ENCODE measurements around the gene SORL1-AS1.
A peak's percentile ranks its signal among the peaks of the same experiment; 100 is the strongest.

SORL1-AS1 gene

GRCh38 chr11:121452609-121453150 lies at the start of gene SORL1-AS1:
Gene SORL1-AS1, minus strand, starts transcription at chr11:121452967.
- Histone ChIP-seq H3K36me3 (no peaks in the 10 kb centered on the region), H3K4me3 (peak within 1 kb of the TSS; percentile 76 to 83 (median 81)), H3K9me3 (no peaks in the 10 kb centered on the region), H3K27me3 (peaks cover 0 to 10% (median 3%) of the 10 kb centered on the region in 3 donors), H3K27ac (peak within 1 kb of the TSS; percentile 70 to 82 (median 81)), H3K4me1 (peaks cover 0 to 50% (median 28%) of the 10 kb centered on the region in 4 donors)
- intact Hi-C loops (cut with DNase I; ENCODE audit: low total_unique reads), result no loop called here
- no peak for DNase-seq
- TF ChIP-seq POLR2A (IDR thresholded peaks at IDR 0.05) (no peak), CTCF (IDR thresholded peaks at IDR 0.05) (no peak), EP300 (IDR thresholded peaks at IDR 0.05) (no peak), POLR2AphosphoS5 (IDR thresholded peaks at IDR 0.05) (no peak)
- WGBS, 5 donors, result 2 to 7% (median 2%) methylated on average over 20 to 21 of the region's 21 CpGs

- Histone ChIP-seq H3K9me3 (no peaks in the 10 kb centered on the region), H3K27ac (no peak overlapping the region), H3K36me3 (peaks cover 0 to 24% (median 22%) of the 10 kb centered on the region in 4 donors), H3K4me3 (no peak overlapping the region), H3K4me1 (no peaks in the 10 kb centered on the region), H3K27me3 (no peaks in the 10 kb centered on the region)
- no peak for DNase-seq
- TF ChIP-seq POLR2AphosphoS5 (IDR thresholded peaks at IDR 0.05) (no peak), POLR2A (IDR thresholded peaks at IDR 0.05) (no peak), EP300 (IDR thresholded peaks at IDR 0.05) (no peak), CTCF (IDR thresholded peaks at IDR 0.05) (no peak)
- 79 to 91% (median 88%) methylated on average over 1 of the region's 1 CpG for WGBS, 5 donors
- intact Hi-C loops (cut with DNase I; ENCODE audit: low total_unique reads), result no loop called here
These were observed 48.0 kb upstream of the SORL1-AS1 start for GRCh38 chr11:121500717-121501116.

GRCh38 chr11:121500275-121500674 lies 47.5 kb upstream of the SORL1-AS1 start:
- H3K9me3 ChIP-seq, result no peaks in the 10 kb centered on the region

GRCh38 chr11:121499405-121499804 lies 46.6 kb upstream of the SORL1-AS1 start:
- H3K27me3 ChIP-seq, result no peaks in the 10 kb centered on the region
- H3K4me1 ChIP-seq, result peaks cover 0 to 9% (median 5%) of the 10 kb centered on the region in 4 donors
- DNase-seq, result no peak
- H3K36me3 ChIP-seq, result peaks cover 0 to 24% (median 22%) of the 10 kb centered on the region in 4 donors
- 20 to 44% (median 27%) methylated on average over 2 of the region's 2 CpGs for WGBS, 5 donors
- H3K27ac ChIP-seq, result no peak overlapping the region
- no peaks in the 10 kb centered on the region for H3K9me3 ChIP-seq
- no peak overlapping the region for H3K4me3 ChIP-seq
- TF ChIP-seq POLR2A (IDR thresholded peaks at IDR 0.05), result no peak
- TF ChIP-seq CTCF (IDR thresholded peaks at IDR 0.05), result no peak
- no peak for TF ChIP-seq POLR2AphosphoS5 (IDR thresholded peaks at IDR 0.05)
- no peak for TF ChIP-seq EP300 (IDR thresholded peaks at IDR 0.05)
- intact Hi-C loops (cut with DNase I; ENCODE audit: low total_unique reads), result no loop called here

More at GRCh38 chr11:121500275-121500674, 47.5 kb upstream of the SORL1-AS1 start:
- H3K27ac ChIP-seq, result no peak overlapping the region
- intact Hi-C loops (cut with DNase I; ENCODE audit: low total_unique reads), result no loop called here
- H3K36me3 ChIP-seq, result peaks cover 0 to 24% (median 22%) of the 10 kb centered on the region in 4 donors
- no peak for TF ChIP-seq POLR2AphosphoS5 (IDR thresholded peaks at IDR 0.05)
- no peak for TF ChIP-seq POLR2A (IDR thresholded peaks at IDR 0.05)
- no peak for TF ChIP-seq EP300 (IDR thresholded peaks at IDR 0.05)
- TF ChIP-seq CTCF (IDR thresholded peaks at IDR 0.05), result no peak
- H3K4me1 ChIP-seq, result no peaks in the 10 kb centered on the region
- no peak overlapping the region for H3K4me3 ChIP-seq
- WGBS, 5 donors, result 44 to 97% (median 65%) methylated on average over 2 of the region's 2 CpGs
- no peaks in the 10 kb centered on the region for H3K27me3 ChIP-seq
- DNase-seq, result no peak
